GM23248 (cell line): Measurements from ENCODE around the gene CAMK1D. TPM values are rescaled to one million over a fixed set of nuclear protein-coding genes. Genes with fewer than 3 reads are reported as not detected.
A peak's percentile ranks its signal among the peaks of the same experiment; 100 is the strongest.

Experiments
- DNase-seq: peaks from one replicate; pipeline ENCODE4 v3.0.0-alpha.2; 2015
- H2AFZ ChIP-seq: fragments of 200-600 bp; sonication (generic); 2 replicates; pipeline ENCODE4 v1.6.1; 2016; ENCODE audit warnings: antibody characterized with exemption
- H3F3A ChIP-seq: fragments of 200-600 bp; sonication (generic); 2 replicates; pipeline ENCODE4 v1.6.1; 2016; ENCODE audit warnings: mild to moderate bottlenecking, antibody characterized with exemption, mixed run types; ENCODE audit not compliant: insufficient read depth
- H3K27ac ChIP-seq: fragments of 200-600 bp; sonication (generic); 2 replicates; pipeline ENCODE4 v1.5.1; 2016; ENCODE audit warnings: mild to moderate bottlenecking
- H3K27me3 ChIP-seq: fragments of 200-600 bp; sonication (generic); replicated peaks from 2 replicates; pipeline ENCODE4 v1.6.1; 2016; ENCODE audit warnings: mild to moderate bottlenecking; ENCODE audit not compliant: insufficient read depth
- H3K36me3 ChIP-seq: fragments of 200-600 bp; sonication (generic); 2 replicates; pipeline ENCODE4 v1.6.1; 2016; ENCODE audit warnings: low read depth, mild to moderate bottlenecking
- H3K4me1 ChIP-seq: fragments of 200-600 bp; sonication (generic); 2 replicates; pipeline ENCODE4 v1.6.1; 2016; ENCODE audit warnings: mild to moderate bottlenecking; ENCODE audit not compliant: insufficient read depth
- H3K4me2 ChIP-seq: fragments of 200-600 bp; sonication (generic); one replicate; pipeline ENCODE4 v1.6.1; 2016; ENCODE audit warnings: mild to moderate bottlenecking; ENCODE audit not compliant: unreplicated experiment
- H3K4me3 ChIP-seq: fragments of 200-600 bp; sonication (generic); 2 replicates; pipeline ENCODE4 v1.5.1; 2016; ENCODE audit warnings: mild to moderate bottlenecking
- H3K79me2 ChIP-seq: fragments of 200-600 bp; sonication (generic); 2 replicates; pipeline ENCODE4 v1.6.1; 2016; ENCODE audit warnings: mild to moderate bottlenecking; ENCODE audit not compliant: insufficient read depth
- H3K9ac ChIP-seq: fragments of 200-600 bp; sonication (generic); 2 replicates; pipeline ENCODE4 v1.6.1; 2016; ENCODE audit warnings: mild to moderate bottlenecking
- H3K9me2 ChIP-seq: fragments of 200-600 bp; sonication (generic); 2 replicates; pipeline ENCODE4 v1.6.1; 2016; ENCODE audit warnings: mixed run types, mild to moderate bottlenecking, moderate library complexity; ENCODE audit not compliant: insufficient read depth
- H3K9me3 ChIP-seq: fragments of 200-600 bp; sonication (generic); one replicate; pipeline ENCODE4 v1.6.1; 2017; ENCODE audit warnings: low read depth
- H4K20me1 ChIP-seq: fragments of 200-600 bp; sonication (generic); 2 replicates; pipeline ENCODE4 v1.6.0; 2016; ENCODE audit not compliant: insufficient read depth
- EZH2 ChIP-seq: fragments of 200-600 bp; sonication (generic); IDR thresholded peaks from 2 replicates; pipeline ENCODE4 v1.6.1; 2018; ENCODE audit warnings: antibody characterized with exemption, mild to moderate bottlenecking; ENCODE audit not compliant: insufficient read depth, poor library complexity, severe bottlenecking
- EZH2phosphoT487 ChIP-seq: fragments of 200-600 bp; sonication (generic); IDR thresholded peaks from 2 replicates; pipeline ENCODE4 v1.6.1; 2018; ENCODE audit warnings: antibody characterized with exemption, moderate library complexity, mild to moderate bottlenecking, low read depth; ENCODE audit not compliant: insufficient read depth
- WGBS, 2 experiments: methylation state at CpG; one replicate each; pipeline ENCODE4 v1.1.6; 2015 to 2017; ENCODE audit warnings: low lambda C conversion rate in 2 of 2, low coverage in 1 of 2; ENCODE audit errors: missing lambda C conversion rate in 2 of 2; 5-methylcytosine and 5-hydroxymethylcytosine counted together
- in situ Hi-C: fragments of 300-500 bp; cut with MboI; formaldehyde crosslinking; loops from 2 replicates; pipeline ENCODE4 v1.15.0; 2020
- polyA plus RNA-seq: library from polyadenylated mRNA; unstranded; fragments of >200 nt; fragmentation: Nextera tagmentation; extraction: Ambion mirVana; gene quantifications from 2 replicates; pipeline ENCODE4 v1.2.1, GENCODE V29; 2016
- total RNA-seq: library from RNA; depleted of rRNA; stranded (reverse); fragments of >200 nt; shearing (Covaris generic); gene quantifications from 2 replicates; pipeline ENCODE4 v1.2.3, GENCODE V29; 2014

The CAMK1D gene
- total and polyA plus RNA-seq, 2 experiments from 2014 or later = 0.22 to 0.55 TPM

- no peak overlapping the region for H3K4me3 ChIP-seq
- in situ Hi-C loops = no loop called here
- H2AFZ ChIP-seq = no peak overlapping the region
Measured at GRCh38 chr10:12579954-12580858, 230.9 kb downstream of the CAMK1D start.

GRCh38 chr10:12583891-12584595, 234.7 kb downstream of the CAMK1D start:
- TF ChIP-seq EZH2phosphoT487 (no peak), EZH2 (no peak)
- no peak for DNase-seq
- H3K4me3 ChIP-seq = no peak overlapping the region
- H3K9me2 ChIP-seq = no peaks in the 10 kb centered on the region
- H3K4me1 ChIP-seq = no peaks in the 10 kb centered on the region
- H3K36me3 ChIP-seq = no peaks in the 10 kb centered on the region
- H3K9ac ChIP-seq = no peak overlapping the region
- H3K79me2 ChIP-seq = no peaks in the 10 kb centered on the region
- 69 to 72% methylated on average over 5 of the region's 5 CpGs for WGBS, 2 experiments
- H3K4me2 ChIP-seq = no peak overlapping the region
- H3F3A ChIP-seq = no peaks in the 10 kb centered on the region
- no peaks in the 10 kb centered on the region for H4K20me1 ChIP-seq
- no peaks in the 10 kb centered on the region for H3K9me3 ChIP-seq
- no peaks in the 10 kb centered on the region for H3K27me3 ChIP-seq
- no peak overlapping the region for H3K27ac ChIP-seq
- H2AFZ ChIP-seq = no peak overlapping the region
- in situ Hi-C loops = no loop called here

More at GRCh38 chr10:12579954-12580858, 230.9 kb downstream of the CAMK1D start:
- TF ChIP-seq EZH2phosphoT487 (no peak), EZH2 (no peak)
- no peaks in the 10 kb centered on the region for H3K9me2 ChIP-seq
- H3K4me2 ChIP-seq = no peak overlapping the region
- no peaks in the 10 kb centered on the region for H4K20me1 ChIP-seq
- no peak overlapping the region for H3K27ac ChIP-seq
- no peak overlapping the region for H3K9ac ChIP-seq
- H3F3A ChIP-seq = no peaks in the 10 kb centered on the region
- H3K79me2 ChIP-seq = no peaks in the 10 kb centered on the region
- peak; percentile 47 for DNase-seq
- no peaks in the 10 kb centered on the region for H3K27me3 ChIP-seq
- 2 to 4% methylated on average over 7 of the region's 7 CpGs for WGBS, 2 experiments
- H3K9me3 ChIP-seq = no peaks in the 10 kb centered on the region
- no peaks in the 10 kb centered on the region for H3K4me1 ChIP-seq
- H3K36me3 ChIP-seq = no peaks in the 10 kb centered on the region

- no peak for DNase-seq
- no peak overlapping the region for H3K9ac ChIP-seq
- no peak for TF ChIP-seq EZH2
- no peak for TF ChIP-seq EZH2phosphoT487
- no peak overlapping the region for H2AFZ ChIP-seq
- H3K4me3 ChIP-seq = no peak overlapping the region
- H3K27me3 ChIP-seq = no peaks in the 10 kb centered on the region
- no peaks in the 10 kb centered on the region for H4K20me1 ChIP-seq
- no peaks in the 10 kb centered on the region for H3K79me2 ChIP-seq
- WGBS, 2 experiments = 73 to 83% methylated on average over 4 of the region's 4 CpGs
- H3K27ac ChIP-seq = no peak overlapping the region
- H3K4me2 ChIP-seq = no peak overlapping the region
- no peaks in the 10 kb centered on the region for H3F3A ChIP-seq
- H3K4me1 ChIP-seq = no peaks in the 10 kb centered on the region
- H3K9me2 ChIP-seq = no peaks in the 10 kb centered on the region
- no peaks in the 10 kb centered on the region for H3K9me3 ChIP-seq
- H3K36me3 ChIP-seq = no peaks in the 10 kb centered on the region
- in situ Hi-C loops = no loop called here
Measured at GRCh38 chr10:12586741-12587140, 237.4 kb downstream of the CAMK1D start.

- DNase-seq = no peak
- Histone ChIP-seq H3K4me1 (no peaks in the 10 kb centered on the region), H4K20me1 (no peaks in the 10 kb centered on the region), H3K4me2 (no peak overlapping the region), H3K36me3 (no peaks in the 10 kb centered on the region), H3K9ac (no peak overlapping the region), H3K9me3 (no peaks in the 10 kb centered on the region), H3K79me2 (no peaks in the 10 kb centered on the region), H3K27ac (no peak overlapping the region), H3K9me2 (no peaks in the 10 kb centered on the region), H3F3A (no peaks in the 10 kb centered on the region), H3K4me3 (no peak overlapping the region), H3K27me3 (no peaks in the 10 kb centered on the region), H2AFZ (no peak overlapping the region)
- in situ Hi-C loops = no loop called here
- no peak for TF ChIP-seq EZH2phosphoT487
- no peak for TF ChIP-seq EZH2
- WGBS, 2 experiments = 64 to 65% methylated on average over 4 of the region's 4 CpGs
Measured at GRCh38 chr10:12587451-12587888, 238.1 kb downstream of the CAMK1D start.
